Hindlimb muscle (tissue), 1 donor: Measurements from ENCODE around the gene P4HA1. TPM values are rescaled to one million over a fixed set of nuclear protein-coding genes. Genes with fewer than 3 reads are reported as not detected.
"Not testable (repeated sequence)": the region's sequence is repeated elsewhere in the genome, so short reads cannot be mapped to it uniquely, and the experiment has no call there.

Source experiments
- DNase-seq: peaks from one replicate; pipeline ENCODE4 v3.0.0-alpha.2; 2013
- polyA plus RNA-seq: library from polyadenylated mRNA; unstranded; fragments of 120-200 nt; gene quantifications from one replicate; pipeline ENCODE4 v1.2.1, GENCODE V29; 2013; ENCODE audit not compliant: insufficient read length

The P4HA1 gene
- 39.0 TPM for polyA plus RNA-seq

GRCh38 chr10:73096449-73097304 lies at the start of gene P4HA1:
Gene P4HA1 (minus strand): TSS chr10:73096866. CDS start chr10:73074883, 21,983 bp downstream.
- DNase-seq, result peak; percentile 98

GRCh38 chr10:73141603-73142002 lies 44.9 kb upstream of the P4HA1 start:
- no peak for DNase-seq

- DNase-seq, result no peak
These were observed 42.6 kb upstream of the P4HA1 start for GRCh38 chr10:73139251-73139650.

- DNase-seq, result no peak
These were observed 40.0 kb upstream of the P4HA1 start for GRCh38 chr10:73136627-73137026.

- DNase-seq, result no peak
These were observed 38.1 kb upstream of the P4HA1 start for GRCh38 chr10:73134727-73135126.

- no peak for DNase-seq
These were observed 35.4 kb upstream of the P4HA1 start for GRCh38 chr10:73131913-73132686.

- DNase-seq, result no peak
These were observed 34.6 kb upstream of the P4HA1 start for GRCh38 chr10:73131301-73131700.

GRCh38 chr10:73126343-73126742 lies 29.7 kb upstream of the P4HA1 start:
- DNase-seq, result no peak

- no peak for DNase-seq
These were observed 23.3 kb upstream of the P4HA1 start for GRCh38 chr10:73119952-73120351.

- DNase-seq, result no peak
These were observed 22.8 kb upstream of the P4HA1 start for GRCh38 chr10:73119457-73119856.

- no peak for DNase-seq
These were observed 21.5 kb upstream of the P4HA1 start for GRCh38 chr10:73117976-73118743.

GRCh38 chr10:73116017-73116416 lies 19.4 kb upstream of the P4HA1 start:
- no peak for DNase-seq

- no peak for DNase-seq
These were observed 16.9 kb upstream of the P4HA1 start for GRCh38 chr10:73113551-73113950.

- DNase-seq, result not testable (repeated sequence)
These were observed 15.4 kb upstream of the P4HA1 start for GRCh38 chr10:73112032-73112431.

GRCh38 chr10:73110345-73110849 lies 13.7 kb upstream of the P4HA1 start, which contains the start of gene NUDT13:
Gene NUDT13 (plus strand): TSS chr10:73110455. CDS start chr10:73114366, 3,911 bp downstream.
- peak; percentile 88 for DNase-seq

GRCh38 chr10:73109248-73109652 lies 12.6 kb upstream of the P4HA1 start:
- DNase-seq, result not testable (repeated sequence)

- DNase-seq, result no peak
These were observed 9.6 kb upstream of the P4HA1 start for GRCh38 chr10:73106301-73106700.

GRCh38 chr10:73099141-73099540 lies 2.5 kb upstream of the P4HA1 start:
- DNase-seq, result no peak

- DNase-seq, result no peak
These were observed 622 bp upstream of the P4HA1 start for GRCh38 chr10:73097305-73097670.

- peak; percentile 78 for DNase-seq
These were observed 621 bp downstream of the P4HA1 start for GRCh38 chr10:73096041-73096448.

- DNase-seq, result peak; percentile 90
These were observed 1.1 kb downstream of the P4HA1 start for GRCh38 chr10:73095481-73096021.

GRCh38 chr10:73094986-73095480 lies 1.6 kb downstream of the P4HA1 start:
- no peak for DNase-seq
